ENCODE results near the gene PPP6R2. TPM values are rescaled to one million over a fixed set of nuclear protein-coding genes. Genes with fewer than 3 reads are reported as not detected.

Gene PPP6R2
- total and polyA plus RNA-seq, 2 of the 8 experiments (the other 6 are each of a cell fraction or from before 2014, with no cell fraction given), result 25.0 to 32.2 TPM

DNA sequence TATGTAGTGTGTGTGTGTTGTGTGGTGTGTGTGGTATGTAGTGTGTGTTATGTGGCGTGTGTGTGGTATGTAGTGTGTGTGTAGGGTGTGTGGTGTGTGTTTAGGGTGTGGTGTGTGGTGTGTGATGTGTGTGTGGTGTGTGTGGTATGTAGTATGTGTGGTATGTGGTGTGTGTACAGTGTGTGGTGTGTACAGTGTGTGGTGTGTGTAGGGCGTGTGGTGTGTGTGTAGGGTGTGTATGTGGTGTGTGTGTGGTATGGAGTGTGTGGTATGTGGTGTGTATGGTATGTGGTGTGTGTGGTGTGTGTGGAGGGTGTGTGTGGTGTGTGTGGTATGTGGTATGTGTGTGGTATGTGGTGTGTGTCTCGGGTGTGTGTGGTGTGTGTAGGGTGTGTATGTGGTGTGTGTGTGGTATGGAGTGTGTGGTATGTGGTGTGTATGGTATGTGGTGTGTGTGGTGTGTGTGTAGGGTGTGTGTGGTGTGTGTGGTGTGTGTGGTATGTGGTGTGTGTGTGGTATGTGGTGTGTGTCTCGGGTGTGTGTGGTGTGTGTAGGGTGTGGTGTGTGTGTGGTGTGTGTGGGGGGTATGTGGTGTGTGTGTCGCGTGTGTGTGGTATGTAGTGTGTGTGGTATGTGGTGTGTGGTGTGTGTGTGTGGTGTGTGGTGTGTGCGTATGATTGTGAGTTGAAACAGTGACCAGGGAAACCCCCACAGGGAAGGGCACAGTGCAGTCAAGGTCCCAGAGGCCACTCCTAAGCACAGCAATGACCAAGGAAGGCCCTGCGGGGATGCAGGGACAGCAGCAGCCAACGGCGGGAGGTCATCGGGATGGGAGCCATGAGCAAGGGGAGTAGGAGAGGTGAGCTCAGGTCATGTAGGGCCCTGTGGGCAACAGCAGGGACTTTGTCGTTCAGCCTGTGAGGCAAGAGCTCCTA lies 2.9 kb upstream of the PPP6R2 start (continued):
- TF ChIP-seq, protein P1, sequence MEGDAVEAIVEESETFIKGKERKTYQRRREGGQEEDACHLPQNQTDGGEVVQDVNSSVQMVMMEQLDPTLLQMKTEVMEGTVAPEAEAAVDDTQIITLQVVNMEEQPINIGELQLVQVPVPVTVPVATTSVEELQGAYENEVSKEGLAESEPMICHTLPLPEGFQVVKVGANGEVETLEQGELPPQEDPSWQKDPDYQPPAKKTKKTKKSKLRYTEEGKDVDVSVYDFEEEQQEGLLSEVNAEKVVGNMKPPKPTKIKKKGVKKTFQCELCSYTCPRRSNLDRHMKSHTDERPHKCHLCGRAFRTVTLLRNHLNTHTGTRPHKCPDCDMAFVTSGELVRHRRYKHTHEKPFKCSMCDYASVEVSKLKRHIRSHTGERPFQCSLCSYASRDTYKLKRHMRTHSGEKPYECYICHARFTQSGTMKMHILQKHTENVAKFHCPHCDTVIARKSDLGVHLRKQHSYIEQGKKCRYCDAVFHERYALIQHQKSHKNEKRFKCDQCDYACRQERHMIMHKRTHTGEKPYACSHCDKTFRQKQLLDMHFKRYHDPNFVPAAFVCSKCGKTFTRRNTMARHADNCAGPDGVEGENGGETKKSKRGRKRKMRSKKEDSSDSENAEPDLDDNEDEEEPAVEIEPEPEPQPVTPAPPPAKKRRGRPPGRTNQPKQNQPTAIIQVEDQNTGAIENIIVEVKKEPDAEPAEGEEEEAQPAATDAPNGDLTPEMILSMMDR (IDR thresholded peaks at IDR 0.05; ENCODE audit: control extremely low read depth in 1 of 3, insufficient read depth in 1 of 3, low read depth in 1 of 3, low read length in 3 of 3), result no peak
- TF ChIP-seq RFX5 (IDR thresholded peaks at IDR 0.05; ENCODE audit: borderline replicate concordance, low read depth, low read length), result no peak
- no peak for TF ChIP-seq BCL11A (IDR thresholded peaks at IDR 0.05; ENCODE audit: low read depth in 2 of 2, low read length in 2 of 2)
- TF ChIP-seq POU5F1 (IDR thresholded peaks at IDR 0.05; ENCODE audit: low read depth, low read length), result no peak
- no peak for TF ChIP-seq EP300 (IDR thresholded peaks at IDR 0.05; ENCODE audit: borderline replicate concordance in 1 of 2, low read depth in 2 of 2, low read length in 2 of 2)
- no peak for TF ChIP-seq CHD1 (IDR thresholded peaks at IDR 0.05; ENCODE audit: low read depth, low read length)
